B cell (primary cell): Measurements from ENCODE around the gene ST8SIA2.

ENCODE experiments used
- EZH2 ChIP-seq: IDR thresholded peaks from 2 replicates; pipeline ENCODE4 v1.6.1; 2012; ENCODE audit warnings: borderline replicate concordance, low read depth, mild to moderate bottlenecking, moderate library complexity, low read length; ENCODE audit not compliant: insufficient read depth, poor library complexity, severe bottlenecking
- TF ChIP-seq, protein P1 (sequence below): fragments of 200-600 bp; IDR thresholded peaks from one replicate; pipeline ENCODE4 v1.8.0; 2022; ENCODE audit warnings: antibody characterized with exemption, mild to moderate bottlenecking

DNA sequence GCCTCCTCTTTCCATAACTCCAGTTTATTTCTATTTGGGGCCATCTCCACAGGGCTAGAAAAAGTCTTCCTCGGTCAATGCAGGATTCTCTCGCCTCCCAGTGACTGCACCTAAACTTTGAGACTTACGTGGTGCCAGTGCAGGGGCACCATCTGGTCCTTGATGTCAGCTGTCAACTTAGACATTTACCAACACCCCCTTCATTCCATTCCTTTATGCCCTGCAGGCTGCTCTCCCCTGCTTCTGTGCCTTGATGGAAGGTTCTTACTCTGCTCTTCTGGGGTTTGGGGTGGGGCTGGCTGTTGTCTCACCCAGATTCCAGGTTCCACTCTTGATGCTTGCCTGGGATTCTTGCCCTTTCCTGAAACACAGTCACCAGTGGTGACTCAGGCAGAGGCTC is 101.8 kb downstream of the ST8SIA2 start:
- TF ChIP-seq EZH2: no peak
- TF ChIP-seq, protein P1, sequence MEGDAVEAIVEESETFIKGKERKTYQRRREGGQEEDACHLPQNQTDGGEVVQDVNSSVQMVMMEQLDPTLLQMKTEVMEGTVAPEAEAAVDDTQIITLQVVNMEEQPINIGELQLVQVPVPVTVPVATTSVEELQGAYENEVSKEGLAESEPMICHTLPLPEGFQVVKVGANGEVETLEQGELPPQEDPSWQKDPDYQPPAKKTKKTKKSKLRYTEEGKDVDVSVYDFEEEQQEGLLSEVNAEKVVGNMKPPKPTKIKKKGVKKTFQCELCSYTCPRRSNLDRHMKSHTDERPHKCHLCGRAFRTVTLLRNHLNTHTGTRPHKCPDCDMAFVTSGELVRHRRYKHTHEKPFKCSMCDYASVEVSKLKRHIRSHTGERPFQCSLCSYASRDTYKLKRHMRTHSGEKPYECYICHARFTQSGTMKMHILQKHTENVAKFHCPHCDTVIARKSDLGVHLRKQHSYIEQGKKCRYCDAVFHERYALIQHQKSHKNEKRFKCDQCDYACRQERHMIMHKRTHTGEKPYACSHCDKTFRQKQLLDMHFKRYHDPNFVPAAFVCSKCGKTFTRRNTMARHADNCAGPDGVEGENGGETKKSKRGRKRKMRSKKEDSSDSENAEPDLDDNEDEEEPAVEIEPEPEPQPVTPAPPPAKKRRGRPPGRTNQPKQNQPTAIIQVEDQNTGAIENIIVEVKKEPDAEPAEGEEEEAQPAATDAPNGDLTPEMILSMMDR: no peak
